Measurements from ENCODE around the gene RAC2. TPM values are rescaled to one million over a fixed set of nuclear protein-coding genes. Genes with fewer than 3 reads are reported as not detected.

Gene RAC2
- total RNA-seq, 1 donor from 2014 or later = 107 TPM

- no peak for ATAC-seq
- no peaks in the 10 kb centered on the region for H3K36me3 ChIP-seq
- intact Hi-C loops (cut with DNase I) = no loop called here
- H3K4me1 ChIP-seq = no peaks in the 10 kb centered on the region
- peaks cover 3% of the 10 kb centered on the region for H3K27me3 ChIP-seq
- TF ChIP-seq CTCF (IDR thresholded peaks at IDR 0.05) = no peak
- no peak overlapping the region for H3K4me3 ChIP-seq
- H3K27ac ChIP-seq = no peak overlapping the region
- H3K9me3 ChIP-seq = no peaks in the 10 kb centered on the region
- no peak for DNase-seq
These were observed 32.2 kb downstream of the RAC2 start for GRCh38 chr22:37211866-37212173.

DNA sequence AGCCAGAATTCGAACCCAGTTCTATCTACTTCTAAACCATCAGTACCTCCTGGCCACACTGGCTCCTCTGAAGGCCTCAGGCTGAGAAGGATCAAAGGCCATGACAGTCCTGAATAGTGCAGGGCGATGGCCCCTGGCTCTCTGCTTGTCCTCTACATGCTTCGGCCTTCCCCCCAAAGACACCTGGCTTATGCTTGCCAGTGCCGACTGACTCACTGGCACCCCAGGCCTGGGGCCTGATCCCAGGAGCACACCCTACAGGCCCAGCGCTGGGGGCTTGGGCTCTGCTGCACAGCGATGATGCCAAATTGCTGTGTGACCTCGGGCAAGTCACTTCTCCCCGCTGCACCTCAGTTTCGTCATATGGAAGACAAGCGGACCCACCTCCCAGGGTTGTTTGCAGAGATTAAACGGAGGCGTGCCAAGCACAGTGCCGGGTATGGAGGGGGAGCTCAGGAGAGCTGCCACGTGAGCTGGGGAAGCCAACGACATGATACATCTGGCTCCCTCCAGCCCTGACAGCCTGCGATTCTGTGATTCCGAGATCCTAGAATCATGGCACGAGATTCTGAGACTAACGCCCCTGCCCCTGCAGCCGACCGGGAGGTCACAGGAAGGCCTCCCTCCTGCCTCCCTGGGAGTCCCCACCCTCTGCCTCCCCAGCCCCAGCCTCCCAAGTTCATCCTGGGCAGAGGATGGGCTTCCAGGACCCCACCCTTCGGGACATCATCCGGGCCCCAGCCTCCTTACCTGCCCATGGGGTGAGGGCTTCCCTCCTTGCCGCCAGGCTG, 32.8 kb downstream of the RAC2 start:
- H3K27ac ChIP-seq = no peak overlapping the region
- no peaks in the 10 kb centered on the region for H3K9me3 ChIP-seq
- H3K4me3 ChIP-seq = no peak overlapping the region
- DNase-seq (peak; percentile 45), ATAC-seq (no peak)
- H3K36me3 ChIP-seq = no peaks in the 10 kb centered on the region
- H3K27me3 ChIP-seq = peaks cover 3% of the 10 kb centered on the region
- intact Hi-C loops (cut with DNase I) = no loop called here
- H3K4me1 ChIP-seq = no peaks in the 10 kb centered on the region
- TF ChIP-seq CTCF (IDR thresholded peaks at IDR 0.05) = no peak

GRCh38 chr22:37210041-37210803, 33.8 kb downstream of the RAC2 start:
- H3K4me1 ChIP-seq = no peaks in the 10 kb centered on the region
- TF ChIP-seq CTCF (IDR thresholded peaks at IDR 0.05) = no peak
- H3K27me3 ChIP-seq = peaks cover 3% of the 10 kb centered on the region
- H3K27ac ChIP-seq = no peak overlapping the region
- no peak overlapping the region for H3K4me3 ChIP-seq
- H3K36me3 ChIP-seq = no peaks in the 10 kb centered on the region
- no peak for ATAC-seq
- no peaks in the 10 kb centered on the region for H3K9me3 ChIP-seq
- intact Hi-C loops (cut with DNase I) = no loop called here
- DNase-seq = no peak

DNA sequence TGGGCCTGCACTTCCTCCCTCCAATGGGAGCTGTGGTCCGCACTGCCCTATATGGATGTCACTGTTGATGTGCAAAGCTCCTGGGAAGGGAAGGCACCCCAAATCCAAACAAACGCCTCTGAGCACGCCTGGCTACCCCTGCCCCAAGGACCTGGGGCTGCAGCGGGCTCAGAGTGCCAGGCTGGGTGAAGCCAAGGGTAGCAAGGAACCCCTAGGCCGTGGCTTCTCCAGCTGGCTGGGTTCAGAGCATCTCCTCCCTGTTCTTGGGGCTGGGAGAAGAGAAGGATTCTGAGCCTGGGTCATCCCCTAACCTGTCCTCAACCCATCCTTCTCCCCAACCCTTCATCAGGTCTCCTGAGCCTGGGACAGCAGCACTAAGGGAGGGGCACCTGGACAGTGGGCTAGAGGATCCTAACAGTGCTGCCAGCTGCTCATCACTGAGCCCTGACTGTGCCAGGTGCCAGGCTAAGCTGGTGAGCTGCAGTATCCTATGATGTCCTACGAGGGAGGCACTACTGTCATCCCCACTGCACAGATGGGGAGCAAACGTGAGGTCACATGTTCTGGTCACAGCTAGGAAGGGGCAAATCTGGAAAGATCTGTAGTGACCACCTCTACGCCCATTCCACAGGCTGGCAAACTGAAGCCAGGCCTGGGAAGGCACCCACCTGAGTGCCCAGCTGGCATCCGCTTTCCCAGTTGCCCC, 34.8 kb downstream of the RAC2 start:
- Histone ChIP-seq H3K36me3 (no peaks in the 10 kb centered on the region), H3K9me3 (no peaks in the 10 kb centered on the region), H3K4me1 (no peaks in the 10 kb centered on the region), H3K27me3 (peaks cover 3% of the 10 kb centered on the region), H3K4me3 (no peak overlapping the region), H3K27ac (no peak overlapping the region)
- DNase-seq = no peak
- intact Hi-C loops (cut with DNase I) = no loop called here
- ATAC-seq = no peak
- no peak for TF ChIP-seq CTCF (IDR thresholded peaks at IDR 0.05)

- Histone ChIP-seq H3K27ac (no peak overlapping the region), H3K9me3 (no peaks in the 10 kb centered on the region), H3K27me3 (peaks cover 3% of the 10 kb centered on the region), H3K36me3 (no peaks in the 10 kb centered on the region), H3K4me3 (no peak overlapping the region), H3K4me1 (no peaks in the 10 kb centered on the region)
- intact Hi-C loops (cut with DNase I) = no loop called here
- peak; percentile 37 for DNase-seq
- ATAC-seq = no peak
- no peak for TF ChIP-seq CTCF (IDR thresholded peaks at IDR 0.05)
These were observed 35.5 kb downstream of the RAC2 start for GRCh38 chr22:37208401-37209139.

All from upper lobe of right lung (tissue), 1 donor.